CD4-positive, alpha-beta T cell treated with Interleukin-10 for 1 hour (primary cell): ENCODE data around the gene KLHDC7B.

Experiments used
- DNase-seq: peaks from one replicate; pipeline ENCODE4 v3.0.0-alpha.2; 2020

Gene KLHDC7B

GRCh38 chr22:50599816-50600455 is 54.2 kb downstream of the KLHDC7B start:
- DNase-seq: peak; percentile 65

- no peak for DNase-seq
Observed at GRCh38 chr22:50600538-50600937, 54.8 kb downstream of the KLHDC7B start, which contains the start of gene MAPK8IP2. MAPK8IP2 (plus strand) TSS chr22:50600793; CDS start chr22:50600819, 26 bp downstream.
